DMS53 treated with DMSO at 0.1 percent for 48 hours (cell line): ENCODE data around the gene ARFGEF2.
A peak's percentile ranks its signal among the peaks of the same experiment; 100 is the strongest.
"Not testable (repeated sequence)": the region's sequence is repeated elsewhere in the genome, so short reads cannot be mapped to it uniquely, and the experiment has no call there.

Experiments used
- DNase-seq: peaks from one replicate; lab custom pipeline; 2025; ENCODE audit not compliant: unreplicated experiment; lab: John Stamatoyannopoulos, UW

Gene ARFGEF2

DNA sequence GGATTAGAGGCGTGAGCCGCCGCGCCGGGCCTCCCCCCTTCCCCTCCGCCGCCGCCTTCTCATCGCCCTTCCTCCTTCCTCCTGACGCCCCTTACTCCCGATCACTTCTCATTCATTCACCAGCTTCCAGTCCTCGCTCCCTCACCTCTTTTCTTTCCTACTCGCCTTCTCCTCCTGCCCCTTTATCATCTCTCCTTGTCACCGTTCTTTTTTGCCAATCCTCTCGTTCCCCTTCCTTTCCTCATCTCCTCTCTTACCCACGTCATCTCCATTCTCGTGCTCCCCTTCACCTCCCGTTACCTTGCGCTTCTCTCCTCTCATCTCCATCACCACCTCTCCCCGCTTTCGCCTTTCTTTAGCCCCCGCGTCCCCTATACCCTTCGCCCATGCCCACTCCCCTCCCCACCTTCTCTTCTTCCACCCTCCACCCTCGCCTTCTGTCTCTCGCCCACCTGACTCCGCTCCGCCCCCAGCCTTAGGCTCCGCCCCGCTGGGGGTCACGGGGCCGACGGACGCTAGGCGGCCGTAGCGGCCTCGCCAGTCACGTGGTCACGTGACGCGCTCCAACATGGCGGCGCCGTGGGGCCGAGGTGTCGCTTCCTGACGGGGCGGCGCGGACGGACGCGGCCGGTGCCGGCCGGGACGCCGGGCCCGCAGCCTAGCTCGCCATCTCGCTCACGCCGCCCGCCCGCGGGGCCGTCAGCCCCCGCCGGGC lies at the start of gene ARFGEF2:
ARFGEF2 (plus strand) TSS at position 544 of the 715 bp plus-strand sequence. CDS start 179 bp downstream, outside the sequence.
- peak; percentile 68 for DNase-seq

DNA sequence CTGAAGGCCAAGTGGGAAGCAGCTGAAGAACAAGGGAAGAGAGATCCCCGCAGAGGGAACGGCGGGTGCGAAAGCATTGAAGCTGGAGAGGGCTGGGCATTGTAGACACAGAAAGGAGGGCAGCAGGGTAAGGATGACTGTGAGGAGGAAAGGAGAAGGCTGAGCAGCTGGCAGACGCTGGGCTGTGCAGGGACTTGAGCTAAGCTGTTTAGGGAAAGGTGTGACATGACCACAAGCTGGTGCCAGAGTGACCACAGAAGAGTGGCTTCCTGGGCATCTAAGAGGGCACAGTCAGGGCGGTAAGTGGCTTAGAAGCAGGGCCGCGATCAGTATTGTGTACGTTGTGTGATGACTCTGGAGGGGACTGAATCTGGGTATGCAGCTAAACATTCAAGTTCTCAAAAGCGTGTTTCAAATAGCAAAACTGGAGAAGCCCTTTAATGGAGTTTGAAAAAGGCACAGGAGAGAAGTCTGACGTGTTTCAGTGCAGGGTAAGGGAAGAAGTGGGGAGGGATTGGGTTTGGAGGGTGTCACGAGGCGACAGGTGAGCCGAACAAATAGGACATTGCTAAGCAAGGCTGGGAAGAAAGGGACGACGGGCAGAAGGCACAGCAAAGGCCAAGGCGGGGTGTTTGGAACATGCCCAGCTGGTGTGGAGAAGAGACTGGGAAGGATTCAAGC lies 46.1 kb upstream of the ARFGEF2 start:
- no peak for DNase-seq

DNA sequence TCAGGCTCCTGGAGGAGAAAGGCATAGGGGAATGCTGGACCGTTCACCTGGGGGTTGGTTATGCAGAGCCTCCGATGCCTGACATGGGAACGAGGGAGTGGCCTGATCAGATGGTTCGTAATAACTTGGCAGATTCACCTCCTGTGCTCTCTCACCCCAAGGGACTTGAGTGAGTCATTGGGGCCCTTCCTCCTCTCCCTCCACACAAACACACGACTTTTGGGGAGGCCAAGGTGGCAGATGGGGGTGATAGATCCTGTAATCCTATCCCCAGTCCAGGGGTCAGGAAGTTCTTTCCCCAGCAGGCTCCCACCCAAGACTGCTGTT lies 45.6 kb upstream of the ARFGEF2 start:
- DNase-seq, result no peak

DNA sequence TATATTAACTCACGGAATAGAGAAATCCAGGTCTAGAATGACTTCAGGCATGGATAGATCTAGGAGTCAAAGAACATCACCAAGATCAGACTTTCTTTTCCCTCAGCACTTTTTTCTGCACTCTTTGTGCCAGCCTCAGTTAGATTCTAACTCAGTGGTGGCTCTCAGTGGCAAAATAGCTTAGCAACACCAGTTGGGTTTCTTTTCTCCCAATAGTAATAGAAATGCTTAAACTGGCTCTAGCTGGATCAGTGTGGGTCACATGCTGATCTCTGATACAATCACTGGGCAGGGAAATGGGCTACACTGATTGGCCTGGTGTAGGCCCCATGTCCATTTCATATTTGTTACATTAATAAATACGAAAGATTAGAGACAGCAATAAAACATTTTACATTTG lies 44.2 kb upstream of the ARFGEF2 start:
- DNase-seq, result no peak

DNA sequence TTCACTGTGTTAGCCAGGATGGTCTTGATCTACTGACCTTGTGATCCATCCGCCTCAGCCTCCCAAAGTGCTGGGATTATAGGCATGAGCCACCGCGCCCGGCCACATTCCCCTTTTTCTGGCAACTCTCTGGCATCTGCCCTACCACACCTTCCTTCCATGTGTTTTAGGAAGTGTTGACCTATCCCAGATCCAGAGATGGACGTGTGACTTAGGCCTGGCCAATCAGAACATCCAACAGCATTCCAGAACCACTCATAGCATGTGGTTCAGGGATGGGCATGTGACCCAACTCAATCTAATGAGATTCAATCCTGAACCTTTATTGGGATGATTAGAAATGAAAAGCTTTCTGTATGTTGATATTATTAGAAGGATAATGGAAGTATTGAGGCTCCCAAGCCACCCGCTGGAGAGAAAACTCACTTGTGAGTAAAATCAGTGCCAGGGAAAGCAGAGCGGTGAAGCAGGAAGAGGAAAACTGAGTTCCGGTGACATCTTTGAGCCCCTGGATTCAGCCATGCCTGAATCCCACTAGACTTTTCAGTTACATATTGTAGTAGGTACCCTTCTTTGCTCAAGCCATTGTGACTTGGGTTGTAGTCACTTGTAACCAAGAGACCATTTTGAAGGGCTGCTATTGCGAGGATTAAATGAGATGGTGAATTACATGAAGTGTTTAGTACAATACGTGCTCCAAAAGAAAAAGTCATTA lies 42.8 kb upstream of the ARFGEF2 start:
- no peak for DNase-seq

DNA sequence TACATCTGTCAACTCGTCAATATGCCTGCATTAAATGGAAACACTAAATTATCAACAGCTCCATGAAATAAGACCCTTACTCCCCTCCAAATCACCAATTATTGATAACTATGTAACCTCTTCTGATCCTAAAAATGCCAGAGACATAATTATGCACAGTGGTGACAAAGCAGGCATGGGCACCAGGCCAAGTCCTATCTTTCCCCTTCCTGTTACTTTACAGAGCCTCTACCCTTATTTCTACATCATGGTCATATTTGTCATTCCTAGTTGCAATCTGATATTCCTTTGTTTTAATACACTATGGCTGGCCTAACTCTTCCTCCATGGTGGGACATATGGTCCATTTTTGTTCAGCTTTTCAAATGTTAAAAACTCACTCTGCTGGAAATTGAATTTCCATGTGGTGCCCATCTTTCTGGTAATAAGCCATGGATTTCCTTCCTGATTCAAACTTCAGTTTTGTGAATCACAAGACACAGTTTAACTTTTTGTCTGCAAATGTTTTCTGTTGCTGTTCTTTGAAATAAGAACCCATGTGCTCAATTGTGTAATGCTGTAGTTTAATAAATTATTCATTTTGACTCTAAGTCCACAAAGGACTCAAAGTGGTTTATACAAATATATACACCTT lies 41.8 kb upstream of the ARFGEF2 start:
- DNase-seq, result no peak

DNA sequence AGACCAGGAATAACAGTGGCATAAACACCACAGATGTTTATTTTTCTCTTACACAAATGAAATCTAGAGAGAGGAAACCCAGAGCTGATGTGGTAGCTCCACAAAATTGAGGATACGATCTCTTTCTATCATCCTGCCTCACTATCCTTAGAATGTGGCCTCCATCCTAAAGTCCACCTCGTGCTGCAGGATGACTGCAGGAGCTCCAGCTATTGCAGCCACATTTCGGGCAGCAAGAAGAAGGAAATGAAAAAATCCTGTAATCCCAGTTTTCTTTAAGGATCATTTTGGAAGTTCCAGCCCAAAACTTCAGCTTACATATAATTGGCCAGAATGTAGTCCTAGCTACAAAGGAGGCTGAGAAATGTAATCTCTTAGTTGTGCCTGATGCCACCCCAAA lies 41.2 kb upstream of the ARFGEF2 start:
- no peak for DNase-seq

DNA sequence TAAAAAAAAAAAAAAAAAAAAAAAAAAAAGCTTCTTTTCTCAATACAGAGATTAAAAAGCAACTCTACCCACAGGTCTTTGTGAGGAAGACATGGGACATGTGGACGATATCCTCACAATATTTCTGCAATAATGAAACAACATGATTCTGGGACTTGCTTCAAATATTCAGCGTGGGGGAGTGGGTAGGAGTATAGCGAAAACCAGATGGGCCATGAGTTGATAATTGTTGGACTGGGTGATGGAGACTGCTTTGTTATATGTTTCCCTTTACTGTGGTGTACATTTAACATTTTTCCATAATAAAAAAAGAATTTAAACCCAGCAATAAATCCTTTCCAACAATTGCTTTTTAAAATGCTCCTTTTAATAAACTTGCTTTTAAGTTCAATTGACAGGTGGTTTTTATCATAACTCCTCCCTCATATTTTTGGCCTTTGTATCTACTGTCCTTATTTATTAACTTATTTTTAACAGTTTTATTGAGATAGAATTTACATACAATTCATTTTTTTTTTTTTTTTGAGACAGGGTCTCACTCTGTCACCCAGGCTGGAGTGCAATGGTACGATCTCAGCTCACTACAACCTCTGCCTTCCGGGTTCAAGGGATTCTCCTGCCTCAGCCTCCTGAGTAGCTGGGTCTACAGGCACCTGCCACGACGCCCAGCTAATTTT lies 40.4 kb upstream of the ARFGEF2 start:
- DNase-seq, result no peak

DNA sequence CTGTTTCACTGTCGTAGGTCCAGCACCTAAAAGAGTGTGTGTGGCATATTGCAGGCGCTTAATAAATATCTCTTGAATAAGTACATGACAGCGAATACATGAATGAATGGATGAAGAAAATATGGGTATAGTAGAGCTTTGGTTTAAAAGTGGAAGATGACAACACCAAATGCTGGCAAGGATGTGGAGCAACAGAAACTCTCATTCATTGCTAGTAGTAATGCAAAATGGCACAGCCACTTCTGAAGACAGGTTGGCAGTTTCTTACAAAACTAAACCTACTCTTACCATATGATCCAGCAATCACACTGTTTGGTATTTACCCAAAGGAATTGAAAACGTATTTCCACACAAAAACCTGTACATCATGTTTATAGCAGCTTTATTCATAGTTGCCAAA lies 36.3 kb upstream of the ARFGEF2 start:
- no peak for DNase-seq

DNA sequence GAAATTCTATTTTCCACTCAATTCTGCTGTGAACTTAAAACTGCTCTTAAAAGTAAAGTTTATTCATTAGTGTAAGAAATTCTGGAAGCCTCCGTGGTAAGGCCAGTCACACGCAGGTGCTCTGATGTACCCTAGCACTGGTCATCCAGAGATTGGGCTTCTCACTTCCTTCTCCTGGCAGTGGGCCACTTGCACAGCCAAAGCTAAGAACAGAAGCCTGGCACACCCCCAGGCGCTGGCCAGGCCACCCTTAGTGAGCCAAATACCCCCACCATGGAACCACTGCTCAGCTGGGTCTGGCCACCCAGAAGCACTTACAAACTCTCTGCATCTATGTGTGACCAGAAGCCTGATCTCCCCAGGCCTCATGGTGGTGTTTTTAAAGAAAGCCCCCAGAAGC lies 35.3 kb upstream of the ARFGEF2 start:
- DNase-seq, result no peak

DNA sequence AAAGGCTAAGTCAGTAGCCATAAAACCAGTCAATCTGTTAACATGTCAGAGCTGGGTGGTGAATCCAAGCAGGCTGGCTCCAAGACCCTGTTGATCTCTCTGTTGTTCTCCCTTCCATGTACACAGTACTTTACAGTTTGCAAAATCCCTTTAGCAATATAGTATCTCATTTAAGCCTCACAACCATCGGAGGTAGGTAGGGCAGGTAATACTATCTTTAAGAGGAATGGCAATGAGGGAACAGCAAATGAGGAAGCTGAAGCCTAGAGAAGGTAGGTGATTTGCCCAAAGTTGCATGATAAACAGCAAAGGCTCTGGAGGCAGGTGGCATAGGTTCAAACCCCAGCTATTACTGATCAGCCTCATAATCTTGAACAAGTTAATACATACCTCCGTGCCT lies 34.7 kb upstream of the ARFGEF2 start:
- DNase-seq, result no peak

DNA sequence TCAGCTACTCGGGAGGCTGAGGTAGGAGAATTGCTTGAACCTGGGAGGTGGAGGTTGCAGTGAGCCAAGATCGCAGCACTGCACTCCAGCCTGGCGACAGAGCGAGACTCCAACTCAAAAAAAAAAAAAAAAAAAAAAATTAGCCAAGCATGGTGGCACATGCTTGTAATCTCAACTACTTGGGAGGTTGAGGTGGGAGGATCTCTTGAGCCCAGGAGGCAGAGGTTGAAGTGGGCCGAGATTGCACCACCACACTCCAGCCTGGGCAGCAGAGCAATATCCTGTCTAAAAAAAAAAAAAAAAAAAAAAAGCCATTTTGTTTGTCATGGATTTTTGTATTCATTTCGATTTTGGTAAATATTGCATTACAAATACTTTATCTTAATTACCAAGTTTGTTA lies 33.0 kb upstream of the ARFGEF2 start:
- DNase-seq, result not testable (repeated sequence)

DNA sequence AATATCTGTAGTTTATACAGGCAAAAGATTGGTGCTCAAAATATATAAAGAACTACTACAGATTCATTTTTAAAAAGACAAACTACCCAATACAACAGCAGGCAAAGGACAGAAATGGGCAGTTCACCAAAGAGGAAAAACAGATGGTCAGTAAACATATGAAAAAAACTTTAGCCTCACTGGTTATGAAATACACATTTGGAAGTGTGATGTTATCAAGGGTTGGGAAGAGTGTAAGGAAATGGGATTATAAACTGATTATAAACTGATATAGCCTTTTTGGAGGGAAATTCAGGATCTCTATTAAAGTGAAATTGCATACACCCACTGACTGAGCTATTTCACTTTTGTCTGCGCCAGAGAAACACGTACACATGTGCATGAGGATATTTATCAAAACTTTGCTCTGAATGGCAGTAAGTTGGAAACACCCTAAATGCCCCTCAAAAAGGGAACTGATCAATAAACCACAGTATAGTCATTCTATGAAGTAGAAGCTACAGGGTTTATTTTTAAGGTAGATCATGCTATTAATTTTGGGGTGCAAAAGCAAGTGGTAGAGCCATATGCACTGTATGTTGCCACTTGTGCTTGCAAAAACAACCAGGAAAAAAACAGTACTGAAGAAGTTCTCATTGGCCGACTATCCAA lies 32.2 kb upstream of the ARFGEF2 start:
- no peak for DNase-seq

DNA sequence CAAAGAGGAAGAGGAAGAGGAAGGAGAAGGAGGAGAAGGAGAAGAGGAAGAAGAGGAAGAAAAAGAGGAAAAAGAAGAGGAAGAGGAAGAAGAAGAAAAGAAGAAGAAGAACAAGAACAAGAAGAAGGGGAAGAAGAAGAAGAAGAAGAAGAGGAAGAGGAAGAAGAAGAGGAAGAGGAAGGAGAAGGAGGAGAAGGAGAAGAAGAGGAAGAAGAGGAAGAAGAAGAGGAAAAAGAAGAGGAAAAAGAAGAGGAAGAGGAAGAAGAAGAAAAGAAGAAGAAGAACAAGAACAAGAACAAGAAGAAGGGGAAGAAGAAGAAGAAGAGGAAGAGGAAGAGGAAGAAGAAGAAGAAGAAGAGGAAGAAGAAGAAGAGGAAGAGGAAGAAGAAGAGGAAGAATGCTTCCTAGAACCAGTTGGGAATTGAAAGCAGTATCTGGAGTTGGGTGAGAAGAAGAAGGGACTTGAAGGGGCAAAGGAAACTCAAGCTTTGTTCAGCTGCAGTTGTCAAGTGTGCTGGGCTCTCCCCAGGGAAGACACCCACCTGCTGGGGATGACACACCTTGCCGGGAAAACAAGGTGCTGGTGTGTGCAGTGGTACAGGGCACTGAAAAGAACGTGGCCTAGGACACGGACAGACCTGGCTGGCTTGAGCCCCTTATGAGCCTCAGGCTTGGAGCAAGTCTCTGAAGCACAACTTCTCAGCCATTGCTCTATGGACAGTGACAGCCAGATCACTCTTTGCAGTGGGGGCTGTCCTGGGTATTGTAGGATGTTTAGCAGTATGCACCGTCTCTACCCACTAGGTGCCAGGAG lies 30.1 kb upstream of the ARFGEF2 start:
- no peak for DNase-seq

DNA sequence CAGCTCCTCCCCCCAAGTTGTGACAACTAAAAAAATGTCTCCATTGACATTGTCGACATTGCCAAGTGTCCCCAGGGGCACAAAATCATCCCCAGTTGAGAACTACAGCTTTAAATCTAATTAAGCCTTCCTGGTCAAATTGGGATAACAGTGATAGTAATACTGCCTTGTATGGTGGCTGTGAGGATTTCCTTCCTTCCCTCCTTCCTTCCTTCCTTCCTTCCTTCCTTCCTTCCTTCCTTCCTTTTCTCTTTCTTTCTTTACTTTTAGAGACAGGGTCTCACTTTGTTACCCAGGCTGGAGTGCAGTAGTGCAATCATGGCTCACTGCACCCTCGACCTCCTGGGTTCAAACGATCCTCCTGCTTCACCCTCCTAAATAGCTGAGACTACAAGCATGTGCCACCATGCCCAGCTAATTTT lies 29.5 kb upstream of the ARFGEF2 start:
- DNase-seq, result no peak

DNA sequence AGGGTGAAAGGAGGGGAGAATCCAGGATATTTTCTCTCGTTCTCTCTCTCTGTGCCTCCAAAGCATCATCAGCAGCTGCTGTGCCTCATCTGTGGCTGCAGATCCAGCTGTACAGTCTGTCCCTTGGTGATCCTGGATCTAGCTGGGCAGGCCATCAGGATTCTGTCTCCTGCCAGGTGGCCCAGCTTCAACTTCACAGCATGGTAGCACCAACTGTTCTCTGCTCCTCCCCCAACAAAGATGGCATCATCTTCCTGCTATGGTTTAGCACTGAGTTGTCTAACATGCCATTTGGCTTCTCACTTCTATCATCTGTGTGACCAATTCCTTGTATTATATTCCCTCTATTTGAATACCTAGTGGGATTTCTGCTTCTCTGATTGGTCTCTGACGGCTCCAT lies 28.6 kb upstream of the ARFGEF2 start:
- no peak for DNase-seq

DNA sequence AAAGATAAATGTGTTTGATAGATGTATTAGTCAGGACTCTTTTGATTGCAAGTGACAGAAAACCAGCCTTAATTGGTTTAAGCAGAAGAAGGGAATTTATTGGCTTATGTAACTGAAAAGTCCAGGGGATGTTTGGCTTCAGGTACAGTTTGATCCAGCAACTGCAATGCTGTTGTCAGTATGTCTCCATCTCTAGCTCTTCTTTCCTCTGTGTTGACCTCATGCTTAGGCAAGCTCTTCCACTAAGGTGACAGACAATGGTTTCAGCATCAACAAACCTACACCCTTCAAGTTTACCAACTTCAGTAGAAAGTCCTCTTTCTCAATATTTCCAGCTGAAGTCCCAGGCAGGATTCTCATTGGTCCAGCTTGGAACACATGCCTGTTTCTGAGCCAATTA lies 28.1 kb upstream of the ARFGEF2 start:
- DNase-seq, result no peak

DNA sequence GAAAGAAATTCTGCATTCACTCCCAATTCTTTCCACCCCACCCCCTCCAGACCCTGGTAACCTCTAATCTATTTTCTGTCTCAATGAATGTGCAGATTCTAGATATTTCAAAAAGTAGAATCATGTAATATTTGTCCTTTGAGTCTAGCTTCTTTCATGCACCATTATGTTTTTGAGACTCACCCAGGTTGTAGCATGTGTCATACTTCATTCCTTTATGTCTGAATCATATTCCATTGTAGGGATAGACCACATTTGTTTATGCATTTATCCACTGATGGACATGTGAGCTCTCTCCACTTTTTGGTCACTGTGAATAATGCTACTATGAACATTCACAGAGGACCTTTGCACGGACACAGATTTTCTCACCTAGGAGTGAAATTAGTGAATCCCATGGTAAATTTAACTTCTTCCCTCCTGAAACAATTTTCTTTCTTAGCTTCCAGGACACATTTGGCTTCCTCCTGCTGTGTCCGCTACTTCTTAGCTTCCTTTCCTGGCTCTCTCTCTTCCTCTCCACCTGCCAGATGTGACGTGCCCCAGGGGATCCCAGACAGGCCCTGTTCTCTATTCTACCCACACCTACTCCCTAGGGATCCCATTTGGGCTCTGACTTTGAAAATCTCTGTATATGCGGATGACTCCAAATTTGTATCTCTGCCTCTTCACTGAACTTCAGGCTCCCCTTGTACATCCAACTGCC lies 24.1 kb upstream of the ARFGEF2 start:
- DNase-seq, result no peak

DNA sequence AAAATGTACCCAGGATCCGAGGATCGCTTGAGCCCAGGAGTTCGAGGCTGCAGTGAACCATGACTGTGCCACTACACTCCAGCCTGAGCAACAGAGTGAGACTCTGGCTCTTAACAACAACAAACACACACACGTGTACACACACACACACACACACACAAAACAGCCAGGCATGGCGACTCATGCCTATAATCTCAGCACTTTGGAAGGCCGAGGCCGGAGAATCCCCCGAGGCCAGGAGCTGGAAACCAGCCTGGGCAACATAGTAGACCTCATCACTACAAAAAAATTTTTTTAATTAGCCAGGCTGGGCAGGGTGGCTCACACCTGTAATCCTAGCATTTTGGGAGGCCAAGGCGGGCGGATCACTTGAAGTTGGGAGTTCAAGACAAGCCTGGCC lies 23.3 kb upstream of the ARFGEF2 start:
- no peak for DNase-seq
